Measurements from ENCODE around the gene IL17D.

The IL17D gene

GRCh38 chr13:20702915-20703779 lies at the start of gene IL17D:
Gene IL17D, plus strand, starts transcription at chr13:20703699. Its CDS starts 303 bp downstream, at chr13:20704002.
- Histone ChIP-seq H3K4me3 (ENCODE audit: low read depth, low read length) (peak within 1 kb of the TSS; percentile 79), H3K9ac (ENCODE audit: low read length) (peak within 1 kb of the TSS; percentile 79), H3K27ac (ENCODE audit: low read depth, low read length) (no peak within 1 kb of the TSS), H3K27me3 (ENCODE audit: control insufficient read depth, insufficient read depth, low read length) (peaks cover 61% of the 10 kb centered on the region), H3K36me3 (ENCODE audit: control insufficient read depth, insufficient read depth, low read length) (no peaks in the 10 kb centered on the region), H3K9me3 (ENCODE audit: control insufficient read depth, insufficient read depth, low read depth, low read length) (no peaks in the 10 kb centered on the region), H3K4me1 (ENCODE audit: control insufficient read depth, insufficient read depth, low read length) (peaks cover 11% of the 10 kb centered on the region)

- H3K27ac ChIP-seq (ENCODE audit: low read depth, low read length) = no peak overlapping the region
- H3K9me3 ChIP-seq (ENCODE audit: control insufficient read depth, insufficient read depth, low read depth, low read length) = no peaks in the 10 kb centered on the region
- no peaks in the 10 kb centered on the region for H3K27me3 ChIP-seq (ENCODE audit: control insufficient read depth, insufficient read depth, low read length)
- H3K36me3 ChIP-seq (ENCODE audit: control insufficient read depth, insufficient read depth, low read length) = no peaks in the 10 kb centered on the region
- no peak overlapping the region for H3K9ac ChIP-seq (ENCODE audit: low read length)
- no peak overlapping the region for H3K4me3 ChIP-seq (ENCODE audit: low read depth, low read length)
- H3K4me1 ChIP-seq (ENCODE audit: control insufficient read depth, insufficient read depth, low read length) = no peaks in the 10 kb centered on the region
These were observed 49.3 kb upstream of the IL17D start for GRCh38 chr13:20654156-20654555.

GRCh38 chr13:20658451-20659040 lies 45.0 kb upstream of the IL17D start:
- Histone ChIP-seq H3K27ac (ENCODE audit: low read depth, low read length) (no peak overlapping the region), H3K36me3 (ENCODE audit: control insufficient read depth, insufficient read depth, low read length) (no peaks in the 10 kb centered on the region), H3K4me3 (ENCODE audit: low read depth, low read length) (no peak overlapping the region), H3K4me1 (ENCODE audit: control insufficient read depth, insufficient read depth, low read length) (no peaks in the 10 kb centered on the region), H3K9me3 (ENCODE audit: control insufficient read depth, insufficient read depth, low read depth, low read length) (no peaks in the 10 kb centered on the region), H3K27me3 (ENCODE audit: control insufficient read depth, insufficient read depth, low read length) (no peaks in the 10 kb centered on the region), H3K9ac (ENCODE audit: low read length) (no peak overlapping the region)

DNA sequence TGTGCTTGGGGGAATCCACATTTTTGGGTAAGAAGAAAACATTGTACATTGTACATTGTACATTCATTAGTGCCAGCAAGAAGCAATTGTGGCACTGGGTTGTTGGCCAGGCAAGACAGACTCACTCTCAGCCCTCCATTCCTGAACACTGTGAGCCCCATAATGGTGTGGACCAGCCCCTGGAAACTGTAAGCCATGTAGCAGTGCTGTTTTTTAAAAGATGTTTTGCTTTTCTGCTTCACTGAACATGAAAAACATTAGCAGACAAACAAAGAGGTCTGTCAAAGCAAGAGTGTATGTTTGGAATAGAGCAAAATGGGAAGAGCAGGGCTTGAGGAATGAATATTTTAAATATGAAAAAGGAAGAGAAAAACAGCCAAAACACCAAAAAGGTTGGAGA lies 39.1 kb upstream of the IL17D start:
- H3K9ac ChIP-seq (ENCODE audit: low read length) = no peak overlapping the region
- no peaks in the 10 kb centered on the region for H3K9me3 ChIP-seq (ENCODE audit: control insufficient read depth, insufficient read depth, low read depth, low read length)
- no peak overlapping the region for H3K27ac ChIP-seq (ENCODE audit: low read depth, low read length)
- H3K27me3 ChIP-seq (ENCODE audit: control insufficient read depth, insufficient read depth, low read length) = no peaks in the 10 kb centered on the region
- no peak overlapping the region for H3K4me3 ChIP-seq (ENCODE audit: low read depth, low read length)
- H3K4me1 ChIP-seq (ENCODE audit: control insufficient read depth, insufficient read depth, low read length) = no peaks in the 10 kb centered on the region
- no peaks in the 10 kb centered on the region for H3K36me3 ChIP-seq (ENCODE audit: control insufficient read depth, insufficient read depth, low read length)

DNA sequence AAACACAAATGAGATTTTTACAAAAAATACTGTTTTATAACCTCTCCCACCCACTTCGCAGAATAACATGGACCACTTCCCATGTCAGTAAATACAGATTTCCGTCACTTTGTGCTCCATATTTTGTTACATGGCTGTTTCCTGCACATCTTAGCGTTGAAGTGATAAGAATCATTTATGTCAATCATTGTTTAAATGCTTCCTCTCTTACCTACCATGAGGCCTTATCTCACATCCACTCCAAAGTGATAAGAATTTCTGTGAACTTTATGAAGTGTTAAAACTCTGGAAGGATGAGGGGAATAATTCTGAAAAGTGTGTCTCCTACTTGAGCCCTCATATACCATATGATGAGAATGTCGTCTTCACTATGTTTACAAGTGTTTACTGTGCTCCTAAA lies 36.6 kb upstream of the IL17D start:
- no peak overlapping the region for H3K4me3 ChIP-seq (ENCODE audit: low read depth, low read length)

DNA sequence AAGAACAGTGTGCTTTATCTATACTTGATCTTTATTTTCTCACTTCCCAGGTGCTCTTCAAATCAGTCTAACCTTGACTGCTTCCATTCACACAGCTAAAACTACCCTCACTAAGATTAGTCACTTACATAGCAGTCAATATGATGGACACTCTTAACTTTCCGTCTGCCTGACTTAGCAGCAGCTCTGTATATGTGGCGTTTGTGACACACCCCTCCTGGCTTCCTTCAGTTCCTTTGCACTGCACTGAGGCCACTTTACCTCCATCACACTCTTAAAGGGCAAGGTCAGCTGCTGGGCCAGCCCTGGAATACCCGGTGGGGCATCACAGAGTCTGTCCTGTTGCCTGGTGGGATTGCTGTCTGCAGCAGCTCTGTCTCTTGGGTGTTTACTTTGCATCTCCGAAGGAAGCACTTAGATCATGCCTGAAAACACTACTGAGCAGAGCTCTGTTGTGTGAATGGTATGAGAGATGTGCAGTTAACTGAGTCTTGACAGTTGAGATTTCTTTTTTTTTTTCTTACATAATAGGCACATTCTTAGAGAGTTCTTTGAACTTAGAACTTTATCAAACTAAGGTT lies 35.6 kb upstream of the IL17D start:
- Histone ChIP-seq H3K9ac (ENCODE audit: low read length) (no peak overlapping the region), H3K9me3 (ENCODE audit: control insufficient read depth, insufficient read depth, low read depth, low read length) (no peaks in the 10 kb centered on the region), H3K27ac (ENCODE audit: low read depth, low read length) (no peak overlapping the region), H3K27me3 (ENCODE audit: control insufficient read depth, insufficient read depth, low read length) (no peaks in the 10 kb centered on the region), H3K4me3 (ENCODE audit: low read depth, low read length) (no peak overlapping the region), H3K4me1 (ENCODE audit: control insufficient read depth, insufficient read depth, low read length) (no peaks in the 10 kb centered on the region), H3K36me3 (ENCODE audit: control insufficient read depth, insufficient read depth, low read length) (no peaks in the 10 kb centered on the region)

More for the DNA sequence above, 36.6 kb upstream of the IL17D start:
- Histone ChIP-seq H3K9ac (ENCODE audit: low read length) (no peak overlapping the region), H3K27me3 (ENCODE audit: control insufficient read depth, insufficient read depth, low read length) (no peaks in the 10 kb centered on the region), H3K9me3 (ENCODE audit: control insufficient read depth, insufficient read depth, low read depth, low read length) (no peaks in the 10 kb centered on the region), H3K36me3 (ENCODE audit: control insufficient read depth, insufficient read depth, low read length) (no peaks in the 10 kb centered on the region), H3K27ac (ENCODE audit: low read depth, low read length) (no peak overlapping the region), H3K4me1 (ENCODE audit: control insufficient read depth, insufficient read depth, low read length) (no peaks in the 10 kb centered on the region)

- Histone ChIP-seq H3K4me3 (ENCODE audit: low read depth, low read length) (no peak overlapping the region), H3K27me3 (ENCODE audit: control insufficient read depth, insufficient read depth, low read length) (no peaks in the 10 kb centered on the region), H3K9me3 (ENCODE audit: control insufficient read depth, insufficient read depth, low read depth, low read length) (no peaks in the 10 kb centered on the region), H3K9ac (ENCODE audit: low read length) (no peak overlapping the region), H3K4me1 (ENCODE audit: control insufficient read depth, insufficient read depth, low read length) (no peaks in the 10 kb centered on the region), H3K27ac (ENCODE audit: low read depth, low read length) (no peak overlapping the region), H3K36me3 (ENCODE audit: control insufficient read depth, insufficient read depth, low read length) (no peaks in the 10 kb centered on the region)
These were observed 34.3 kb upstream of the IL17D start for GRCh38 chr13:20669162-20669561.

GRCh38 chr13:20671789-20672188 lies 31.7 kb upstream of the IL17D start:
- Histone ChIP-seq H3K27ac (ENCODE audit: low read depth, low read length) (no peak overlapping the region), H3K4me1 (ENCODE audit: control insufficient read depth, insufficient read depth, low read length) (no peaks in the 10 kb centered on the region), H3K27me3 (ENCODE audit: control insufficient read depth, insufficient read depth, low read length) (no peaks in the 10 kb centered on the region), H3K9ac (ENCODE audit: low read length) (no peak overlapping the region), H3K36me3 (ENCODE audit: control insufficient read depth, insufficient read depth, low read length) (no peaks in the 10 kb centered on the region), H3K4me3 (ENCODE audit: low read depth, low read length) (no peak overlapping the region), H3K9me3 (ENCODE audit: control insufficient read depth, insufficient read depth, low read depth, low read length) (no peaks in the 10 kb centered on the region)

GRCh38 chr13:20672772-20673171 lies 30.7 kb upstream of the IL17D start:
- no peaks in the 10 kb centered on the region for H3K36me3 ChIP-seq (ENCODE audit: control insufficient read depth, insufficient read depth, low read length)
- H3K4me1 ChIP-seq (ENCODE audit: control insufficient read depth, insufficient read depth, low read length) = no peaks in the 10 kb centered on the region
- no peak overlapping the region for H3K27ac ChIP-seq (ENCODE audit: low read depth, low read length)
- H3K9ac ChIP-seq (ENCODE audit: low read length) = no peak overlapping the region
- H3K4me3 ChIP-seq (ENCODE audit: low read depth, low read length) = no peak overlapping the region
- H3K27me3 ChIP-seq (ENCODE audit: control insufficient read depth, insufficient read depth, low read length) = no peaks in the 10 kb centered on the region
- H3K9me3 ChIP-seq (ENCODE audit: control insufficient read depth, insufficient read depth, low read depth, low read length) = no peaks in the 10 kb centered on the region

GRCh38 chr13:20673715-20674114 lies 29.8 kb upstream of the IL17D start:
- no peaks in the 10 kb centered on the region for H3K4me1 ChIP-seq (ENCODE audit: control insufficient read depth, insufficient read depth, low read length)
- H3K4me3 ChIP-seq (ENCODE audit: low read depth, low read length) = no peak overlapping the region
- H3K9ac ChIP-seq (ENCODE audit: low read length) = no peak overlapping the region
- H3K27me3 ChIP-seq (ENCODE audit: control insufficient read depth, insufficient read depth, low read length) = no peaks in the 10 kb centered on the region
- no peak overlapping the region for H3K27ac ChIP-seq (ENCODE audit: low read depth, low read length)
- H3K9me3 ChIP-seq (ENCODE audit: control insufficient read depth, insufficient read depth, low read depth, low read length) = no peaks in the 10 kb centered on the region
- H3K36me3 ChIP-seq (ENCODE audit: control insufficient read depth, insufficient read depth, low read length) = no peaks in the 10 kb centered on the region

DNA sequence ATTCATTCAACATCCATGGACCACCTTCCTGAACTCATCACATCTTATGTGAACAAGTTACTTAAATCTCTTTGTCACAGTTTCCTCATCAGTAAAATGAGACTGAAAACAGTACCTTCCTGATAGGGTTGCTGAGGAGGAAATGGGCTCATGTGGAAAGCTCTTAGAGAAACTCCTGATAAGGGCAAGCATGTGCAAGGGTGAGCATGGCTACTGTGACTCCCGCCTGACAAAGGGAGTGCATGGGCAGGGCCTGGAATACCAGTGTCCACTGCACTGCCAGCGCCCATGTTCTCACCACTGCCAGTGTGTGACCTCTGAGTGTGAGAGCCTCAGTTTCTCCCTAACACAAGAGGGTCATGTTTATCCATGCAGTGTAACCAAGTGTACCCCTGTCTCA lies 27.3 kb upstream of the IL17D start:
- no peak overlapping the region for H3K4me3 ChIP-seq (ENCODE audit: low read depth, low read length)
- no peak overlapping the region for H3K27ac ChIP-seq (ENCODE audit: low read depth, low read length)
- H3K36me3 ChIP-seq (ENCODE audit: control insufficient read depth, insufficient read depth, low read length) = no peaks in the 10 kb centered on the region
- no peaks in the 10 kb centered on the region for H3K4me1 ChIP-seq (ENCODE audit: control insufficient read depth, insufficient read depth, low read length)
- H3K9me3 ChIP-seq (ENCODE audit: control insufficient read depth, insufficient read depth, low read depth, low read length) = no peaks in the 10 kb centered on the region
- H3K9ac ChIP-seq (ENCODE audit: low read length) = no peak overlapping the region
- H3K27me3 ChIP-seq (ENCODE audit: control insufficient read depth, insufficient read depth, low read length) = no peaks in the 10 kb centered on the region
